ENCODE data around the gene ARSB.

GRCh38 chr5:78956901-78957300 is 28.2 kb downstream of the ARSB start:
- no peak for TF ChIP-seq CTCF (conservative IDR thresholded peaks at IDR 0.05; ENCODE audit: low read length)
- no peak for TF ChIP-seq EZH2phosphoT487 (IDR thresholded peaks at IDR 0.05; ENCODE audit: borderline replicate concordance)
